Transverse colon (tissue), 4 donors: ENCODE data around the gene GRIK4. TPM values are rescaled to one million over a fixed set of nuclear protein-coding genes. Genes with fewer than 3 reads are reported as not detected.

Experiments
- DNase-seq: peaks from one replicate; pipeline ENCODE4 v3.0.0-alpha.2; 2019
- H3K27ac ChIP-seq, 4 donors: fragments of 200-600 bp; sonication (generic); 2 replicates each; pipeline ENCODE4 v1.5.1; 2016 to 2018; ENCODE audit warnings: inconsistent platforms in 4 of 4
- H3K27me3 ChIP-seq: fragments of 200-600 bp; sonication (generic); 2 replicates; pipeline ENCODE4 v1.5.1; 2017; ENCODE audit warnings: inconsistent platforms
- H3K36me3 ChIP-seq, 4 donors: fragments of 200-600 bp; sonication (generic); 2 replicates each; pipeline ENCODE4 v1.5.1; 2017 to 2019; ENCODE audit warnings: inconsistent platforms in 4 of 4
- H3K4me1 ChIP-seq, 4 donors: fragments of 200-600 bp; sonication (generic); 2 replicates each; pipeline ENCODE4 v1.5.1; 2017 to 2020; ENCODE audit warnings: inconsistent platforms in 4 of 4
- H3K4me3 ChIP-seq, 4 donors: fragments of 200-600 bp; sonication (generic); 1 replicate in 1 of 4; 2 replicates in 3 of 4; pipeline versions ENCODE4 v1.5.1 to v1.6.1; 2017 to 2019; ENCODE audit warnings: inconsistent platforms in 4 of 4
- H3K9me3 ChIP-seq, 2 donors: fragments of 200-600 bp; sonication (generic); 2 replicates each; pipeline ENCODE4 v1.5.1; 2017 to 2019; ENCODE audit warnings: inconsistent platforms in 2 of 2
- CTCF ChIP-seq, 5 experiments: fragments of 200-600 bp in 3 of 5; fragments of 450-650 bp in 2 of 5; sonication (generic) in 3 of 5; IDR thresholded peaks; 1 replicate in 2 of 5; 2 replicates in 3 of 5; pipeline ENCODE4 v1.5.1; 2016 to 2017; ENCODE audit warnings: antibody characterized with exemption in 5 of 5, inconsistent platforms in 3 of 5, mild to moderate bottlenecking in 2 of 5, moderate library complexity in 1 of 5
- EP300 ChIP-seq: sonication (generic); formaldehyde crosslinking; IDR thresholded peaks from one replicate; pipeline ENCODE4 v1.6.1; 2017; ENCODE audit warnings: antibody characterized with exemption, low read depth
- POLR2A ChIP-seq: fragments of 450-650 bp; IDR thresholded peaks from one replicate; pipeline ENCODE4 v1.6.1; 2016; ENCODE audit warnings: antibody characterized with exemption, mild to moderate bottlenecking, moderate library complexity
- POLR2AphosphoS5 ChIP-seq, 3 donors: sonication (generic); formaldehyde crosslinking; IDR thresholded peaks; one replicate each; pipeline ENCODE4 v1.6.1; 2016; ENCODE audit warnings: antibody characterized with exemption in 3 of 3
- WGBS, 2 donors: methylation state at CpG; one replicate each; pipeline ENCODE4 v1.1.5; 2018; ENCODE audit warnings: low coverage in 1 of 2; 5-methylcytosine and 5-hydroxymethylcytosine counted together
- in situ Hi-C, 4 donors: fragments of 200-750 bp; cut with MboI; loops; one replicate each; pipeline versions ENCODE4 v1.15.0 to v1.15.1; 2017; ENCODE audit warnings: low sequenced_read_pairs in 3 of 4, low pct_ligation_motif_present in 1 of 4, low pct_unique_long_range_greater_than_20kb in 1 of 4
- intact Hi-C: fragments of 100-400 bp; cut with DNase I; formaldehyde crosslinking; loops from one replicate; pipeline ENCODE4 v1.15.1; 2023; ENCODE audit warnings: low total_unique reads
- total RNA-seq, 4 donors: library from RNA; depleted of rRNA; stranded (reverse); fragments of >200 nt; gene quantifications; one replicate each; pipeline ENCODE4 v1.1.0, GENCODE V29; 2016

The GRIK4 gene
- total RNA-seq, 4 donors from 2014 or later, result 2.6 TPM; not detected in 3

GRCh38 chr11:120807414-120808150 lies 296.0 kb downstream of the GRIK4 start:
- peaks cover 3% of the 10 kb centered on the region for H3K27me3 ChIP-seq
- intact Hi-C loops, result no loop called here

GRCh38 chr11:120808616-120809050 lies 297.1 kb downstream of the GRIK4 start:
- no peak for TF ChIP-seq POLR2A
- TF ChIP-seq POLR2AphosphoS5 (IDR thresholded peaks at IDR 0.05), result no peak
- no peak for TF ChIP-seq CTCF (IDR thresholded peaks at IDR 0.05)
- TF ChIP-seq EP300, result no peak
- in situ Hi-C loops, result loop anchor here in 2 of 4 donors (25.0 kb wide), 1 partner anchor 296 kb away; the partner anchor contains the start of gene GRIK4 (in 2 of the 2)
- Histone ChIP-seq H3K27me3 (peaks cover 3% of the 10 kb centered on the region), H3K4me3 (no peak overlapping the region), H3K36me3 (no peaks in the 10 kb centered on the region), H3K4me1 (no peaks in the 10 kb centered on the region), H3K9me3 (no peaks in the 10 kb centered on the region), H3K27ac (no peak overlapping the region)
- 45% methylated on average over 4 of the region's 5 CpGs; no CpG with 5 or more reads in 1 of the 2 donors for WGBS, 2 donors
- intact Hi-C loops, result no loop called here
- no peak for DNase-seq

More at GRCh38 chr11:120807414-120808150, 296.0 kb downstream of the GRIK4 start:
- Histone ChIP-seq H3K27ac (no peak overlapping the region), H3K4me3 (no peak overlapping the region), H3K36me3 (no peaks in the 10 kb centered on the region), H3K9me3 (no peaks in the 10 kb centered on the region), H3K4me1 (no peaks in the 10 kb centered on the region)
- TF ChIP-seq EP300, result no peak
- TF ChIP-seq POLR2AphosphoS5 (IDR thresholded peaks at IDR 0.05), result no peak
- no peak for TF ChIP-seq CTCF (IDR thresholded peaks at IDR 0.05)
- no peak for TF ChIP-seq POLR2A
- no peak for DNase-seq
- in situ Hi-C loops, result loop anchor here in 2 of 4 donors (25.0 kb wide), 1 partner anchor 295 kb away; the partner anchor contains the start of gene GRIK4 (in 2 of the 2)
- WGBS, 2 donors, result 66 to 81% methylated on average over 13 of the region's 13 CpGs

GRCh38 chr11:120810251-120810650 lies 298.7 kb downstream of the GRIK4 start:
- in situ Hi-C loops, result loop anchor here in 2 of 4 donors (25.0 kb wide), 1 partner anchor 298 kb away; the partner anchor contains the start of gene GRIK4 (in 2 of the 2)
- H3K27ac ChIP-seq, result no peak overlapping the region
- H3K4me3 ChIP-seq, result no peak overlapping the region
- peaks cover 0 to 5% (median 0%) of the 10 kb centered on the region in 4 donors for H3K4me1 ChIP-seq
- WGBS, 2 donors, result 88% methylated on average over 2 of the region's 2 CpGs; no CpG with 5 or more reads in 1 of the 2 donors
- intact Hi-C loops, result no loop called here
- H3K36me3 ChIP-seq, result no peaks in the 10 kb centered on the region
- no peaks in the 10 kb centered on the region for H3K27me3 ChIP-seq
- TF ChIP-seq CTCF (IDR thresholded peaks at IDR 0.05) (no peak), POLR2A (no peak), EP300 (no peak), POLR2AphosphoS5 (IDR thresholded peaks at IDR 0.05) (no peak)
- DNase-seq, result no peak
- H3K9me3 ChIP-seq, result no peaks in the 10 kb centered on the region

GRCh38 chr11:120811199-120811598 lies 299.7 kb downstream of the GRIK4 start:
- DNase-seq, result peak; percentile 34
- in situ Hi-C loops, result loop anchor here in 2 of 4 donors (25.0 kb wide), 1 partner anchor 299 kb away; the partner anchor contains the start of gene GRIK4 (in 2 of the 2)
- TF ChIP-seq EP300 (no peak), POLR2A (no peak), POLR2AphosphoS5 (IDR thresholded peaks at IDR 0.05) (no peak), CTCF (IDR thresholded peaks at IDR 0.05) (no peak)

More at GRCh38 chr11:120811199-120811598, 299.7 kb downstream of the GRIK4 start:
- no peaks in the 10 kb centered on the region for H3K27me3 ChIP-seq
- H3K9me3 ChIP-seq, result no peaks in the 10 kb centered on the region
- peaks cover 0 to 5% (median 0%) of the 10 kb centered on the region in 4 donors for H3K4me1 ChIP-seq
- WGBS, 2 donors, result 58 to 68% methylated on average over 5 of the region's 5 CpGs
- H3K36me3 ChIP-seq, result no peaks in the 10 kb centered on the region
- intact Hi-C loops, result no loop called here
- H3K4me3 ChIP-seq, result no peak overlapping the region
- no peak overlapping the region for H3K27ac ChIP-seq
